Measurements from ENCODE around the gene OPRM1. TPM values are rescaled to one million over a fixed set of nuclear protein-coding genes. Genes with fewer than 3 reads are reported as not detected.
"Not testable (repeated sequence)": the region's sequence is repeated elsewhere in the genome, so short reads cannot be mapped to it uniquely, and the experiment has no call there.

Gene OPRM1
- total and polyA plus RNA-seq, 4 donors = 0.08 TPM; not detected in 3

- Histone ChIP-seq H3K27ac (ENCODE audit: low read depth in 1 of 2, low read length in 2 of 2) (no peak overlapping the region), H3K36me3 (ENCODE audit: control insufficient read depth in 1 of 2, insufficient read depth in 2 of 2, low read length in 1 of 2) (no peaks in the 10 kb centered on the region), H3K4me3 (ENCODE audit: low read length in 2 of 2) (no peak overlapping the region), H3K9me3 (ENCODE audit: control insufficient read depth, low read length) (no peaks in the 10 kb centered on the region), H3K4me1 (ENCODE audit: control insufficient read depth in 1 of 2, insufficient read depth in 2 of 2, low read length in 2 of 2) (no peaks in the 10 kb centered on the region), H3K27me3 (ENCODE audit: control insufficient read depth in 1 of 2, insufficient read depth in 2 of 2, low read length in 1 of 2) (no peaks in the 10 kb centered on the region)
- ATAC-seq (ENCODE audit: low FRiP score) (peak; percentile 19), DNase-seq (no peak)
- intact Hi-C loops (cut with DNase I) = loop anchor here in 1 of 2 donors (10.0 kb wide), 1 partner anchor 349 kb away; the partner anchor contains the start of gene CNKSR3
- 83 to 84% methylated on average over 2 of the region's 2 CpGs for WGBS, 2 donors
These were observed 126.4 kb downstream of the OPRM1 start for GRCh38 chr6:154165478-154165877.

GRCh38 chr6:154166140-154166539, 127.1 kb downstream of the OPRM1 start:
- intact Hi-C loops (cut with DNase I) = loop anchor here in 1 of 2 donors (10.0 kb wide), 1 partner anchor 349 kb away; the partner anchor contains the start of gene CNKSR3

DNA sequence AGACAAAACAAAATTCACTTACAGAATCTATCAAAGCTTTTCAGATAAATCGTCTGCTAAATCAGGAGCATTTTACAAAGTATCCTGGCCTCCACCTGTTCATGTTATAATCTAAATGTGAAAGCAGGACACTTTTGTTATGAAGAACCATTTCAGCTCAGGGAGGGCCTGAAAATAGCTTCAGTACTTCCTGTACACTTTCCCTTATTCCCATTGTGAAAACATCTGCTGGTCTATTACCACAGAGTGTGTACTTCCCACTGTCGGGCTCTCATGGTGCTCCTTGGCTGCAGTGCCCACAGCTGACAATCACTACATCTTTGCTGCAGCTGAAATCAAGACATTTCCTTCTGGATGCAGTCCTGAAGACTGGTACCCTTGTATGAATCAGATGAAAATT, 128.1 kb downstream of the OPRM1 start:
- Histone ChIP-seq H3K27ac (ENCODE audit: low read depth in 1 of 2, low read length in 2 of 2) (no peak overlapping the region), H3K4me3 (ENCODE audit: low read length in 2 of 2) (no peak overlapping the region), H3K36me3 (ENCODE audit: control insufficient read depth in 1 of 2, insufficient read depth in 2 of 2, low read length in 1 of 2) (no peaks in the 10 kb centered on the region), H3K27me3 (ENCODE audit: control insufficient read depth in 1 of 2, insufficient read depth in 2 of 2, low read length in 1 of 2) (no peaks in the 10 kb centered on the region), H3K9me3 (ENCODE audit: control insufficient read depth, low read length) (no peaks in the 10 kb centered on the region), H3K4me1 (ENCODE audit: control insufficient read depth in 1 of 2, insufficient read depth in 2 of 2, low read length in 2 of 2) (no peaks in the 10 kb centered on the region)
- ATAC-seq (ENCODE audit: low FRiP score) (no peak), DNase-seq (no peak)
- 53 to 91% methylated on average over 2 of the region's 2 CpGs for WGBS, 2 donors
- intact Hi-C loops (cut with DNase I) = loop anchor here in 1 of 2 donors (10.0 kb wide), 1 partner anchor 348 kb away; the partner anchor contains the start of gene CNKSR3

More at GRCh38 chr6:154166140-154166539, 127.1 kb downstream of the OPRM1 start:
- Histone ChIP-seq H3K27me3 (ENCODE audit: control insufficient read depth in 1 of 2, insufficient read depth in 2 of 2, low read length in 1 of 2) (no peaks in the 10 kb centered on the region), H3K36me3 (ENCODE audit: control insufficient read depth in 1 of 2, insufficient read depth in 2 of 2, low read length in 1 of 2) (no peaks in the 10 kb centered on the region), H3K4me1 (ENCODE audit: control insufficient read depth in 1 of 2, insufficient read depth in 2 of 2, low read length in 2 of 2) (no peaks in the 10 kb centered on the region), H3K9me3 (ENCODE audit: control insufficient read depth, low read length) (no peaks in the 10 kb centered on the region), H3K4me3 (ENCODE audit: low read length in 2 of 2) (no peak overlapping the region), H3K27ac (ENCODE audit: low read depth in 1 of 2, low read length in 2 of 2) (no peak overlapping the region)
- 83 to 96% methylated on average over 9 of the region's 9 CpGs for WGBS, 2 donors
- peak in 1 of 2 donors; percentile 62 for DNase-seq
- no peak for ATAC-seq (ENCODE audit: low FRiP score)

DNA sequence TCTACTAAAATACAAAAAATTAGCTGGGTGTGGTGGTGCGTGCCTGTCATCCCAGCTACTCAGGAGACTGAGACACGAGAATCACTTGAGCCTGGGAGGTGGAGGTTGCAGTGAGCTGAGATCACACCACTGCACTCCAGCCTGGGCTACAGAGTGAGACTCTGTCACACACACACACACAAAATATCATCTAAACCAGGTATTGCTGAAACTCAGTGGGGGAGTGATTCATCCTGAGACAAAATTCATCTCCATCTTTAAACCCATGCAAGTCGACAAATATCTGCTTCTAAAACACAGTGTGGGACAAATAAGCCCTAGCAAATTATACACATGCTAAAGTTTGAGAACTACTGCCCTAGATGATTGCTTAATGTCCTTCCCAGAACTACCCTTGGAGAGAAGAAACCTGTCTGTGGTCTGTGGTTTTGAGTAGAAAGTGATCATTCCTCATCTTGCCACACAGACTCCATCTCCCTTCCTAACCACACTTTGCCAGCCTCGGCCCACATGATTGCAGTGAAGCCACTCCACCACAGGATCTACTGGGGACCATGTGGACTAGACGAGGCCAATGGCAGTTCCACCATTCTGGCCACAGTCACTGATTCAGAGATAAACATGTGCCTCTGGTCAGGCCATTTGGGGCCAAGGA, 130.3 kb downstream of the OPRM1 start:
- no peak for ATAC-seq (ENCODE audit: low FRiP score)
- no peak overlapping the region for H3K4me3 ChIP-seq (ENCODE audit: low read length in 2 of 2)
- H3K36me3 ChIP-seq (ENCODE audit: control insufficient read depth in 1 of 2, insufficient read depth in 2 of 2, low read length in 1 of 2) = no peaks in the 10 kb centered on the region
- WGBS, 2 donors = 66 to 73% methylated on average over 5 of the region's 5 CpGs
- H3K27me3 ChIP-seq (ENCODE audit: control insufficient read depth in 1 of 2, insufficient read depth in 2 of 2, low read length in 1 of 2) = no peaks in the 10 kb centered on the region
- no peak for DNase-seq
- H3K9me3 ChIP-seq (ENCODE audit: control insufficient read depth, low read length) = no peaks in the 10 kb centered on the region
- H3K27ac ChIP-seq (ENCODE audit: low read depth in 1 of 2, low read length in 2 of 2) = no peak overlapping the region
- no peaks in the 10 kb centered on the region for H3K4me1 ChIP-seq (ENCODE audit: control insufficient read depth in 1 of 2, insufficient read depth in 2 of 2, low read length in 2 of 2)
- intact Hi-C loops (cut with DNase I) = loop anchor here in 1 of 2 donors (10.0 kb wide), 1 partner anchor 345 kb away; the partner anchor contains the start of gene CNKSR3

- Histone ChIP-seq H3K9me3 (ENCODE audit: control insufficient read depth, low read length) (no peaks in the 10 kb centered on the region), H3K36me3 (ENCODE audit: control insufficient read depth in 1 of 2, insufficient read depth in 2 of 2, low read length in 1 of 2) (no peaks in the 10 kb centered on the region), H3K4me1 (ENCODE audit: control insufficient read depth in 1 of 2, insufficient read depth in 2 of 2, low read length in 2 of 2) (no peaks in the 10 kb centered on the region), H3K27ac (ENCODE audit: low read depth in 1 of 2, low read length in 2 of 2) (no peak overlapping the region), H3K4me3 (ENCODE audit: low read length in 2 of 2) (no peak overlapping the region), H3K27me3 (ENCODE audit: control insufficient read depth in 1 of 2, insufficient read depth in 2 of 2, low read length in 1 of 2) (no peaks in the 10 kb centered on the region)
- DNase-seq = no peak
- WGBS, 2 donors = 47 to 50% methylated on average over 2 of the region's 2 CpGs
- intact Hi-C loops (cut with DNase I) = no loop called here
- ATAC-seq (ENCODE audit: low FRiP score) = no peak
These were observed 131.1 kb downstream of the OPRM1 start for GRCh38 chr6:154170106-154170505.

GRCh38 chr6:154172393-154172792, 133.4 kb downstream of the OPRM1 start:
- DNase-seq; H3K9me3 ChIP-seq (ENCODE audit: control insufficient read depth, low read length); H3K4me3 ChIP-seq (ENCODE audit: low read length in 2 of 2); H3K27me3 ChIP-seq (ENCODE audit: control insufficient read depth in 1 of 2, insufficient read depth in 2 of 2, low read length in 1 of 2); ATAC-seq (ENCODE audit: low FRiP score); H3K4me1 ChIP-seq (ENCODE audit: control insufficient read depth in 1 of 2, insufficient read depth in 2 of 2, low read length in 2 of 2); H3K27ac ChIP-seq (ENCODE audit: low read depth in 1 of 2, low read length in 2 of 2); intact Hi-C loops (cut with DNase I); H3K36me3 ChIP-seq (ENCODE audit: control insufficient read depth in 1 of 2, insufficient read depth in 2 of 2, low read length in 1 of 2): not testable (repeated sequence)
- 72 to 84% methylated on average over 5 of the region's 5 CpGs for WGBS, 2 donors

GRCh38 chr6:154179434-154179833, 140.4 kb downstream of the OPRM1 start:
- no peak overlapping the region for H3K4me3 ChIP-seq (ENCODE audit: low read length in 2 of 2)
- WGBS, 2 donors = 77 to 80% methylated on average over 5 of the region's 5 CpGs
- H3K27ac ChIP-seq (ENCODE audit: low read depth in 1 of 2, low read length in 2 of 2) = no peak overlapping the region
- no peaks in the 10 kb centered on the region for H3K4me1 ChIP-seq (ENCODE audit: control insufficient read depth in 1 of 2, insufficient read depth in 2 of 2, low read length in 2 of 2)
- no peaks in the 10 kb centered on the region for H3K36me3 ChIP-seq (ENCODE audit: control insufficient read depth in 1 of 2, insufficient read depth in 2 of 2, low read length in 1 of 2)
- peaks cover 1% of the 10 kb centered on the region for H3K9me3 ChIP-seq (ENCODE audit: control insufficient read depth, low read length)
- DNase-seq = no peak
- no peak for ATAC-seq (ENCODE audit: low FRiP score)
- H3K27me3 ChIP-seq (ENCODE audit: control insufficient read depth in 1 of 2, insufficient read depth in 2 of 2, low read length in 1 of 2) = no peaks in the 10 kb centered on the region
- intact Hi-C loops (cut with DNase I) = no loop called here

GRCh38 chr6:154187203-154187602, 148.2 kb downstream of the OPRM1 start:
- Histone ChIP-seq H3K4me1 (ENCODE audit: control insufficient read depth in 1 of 2, insufficient read depth in 2 of 2, low read length in 2 of 2) (no peaks in the 10 kb centered on the region), H3K4me3 (ENCODE audit: low read length in 2 of 2) (no peak overlapping the region), H3K27me3 (ENCODE audit: control insufficient read depth in 1 of 2, insufficient read depth in 2 of 2, low read length in 1 of 2) (no peaks in the 10 kb centered on the region), H3K36me3 (ENCODE audit: control insufficient read depth in 1 of 2, insufficient read depth in 2 of 2, low read length in 1 of 2) (no peaks in the 10 kb centered on the region), H3K27ac (ENCODE audit: low read depth in 1 of 2, low read length in 2 of 2) (no peak overlapping the region), H3K9me3 (ENCODE audit: control insufficient read depth, low read length) (peaks cover 1% of the 10 kb centered on the region)
- ATAC-seq (ENCODE audit: low FRiP score) = no peak
- 8 to 10% methylated on average over 3 of the region's 3 CpGs for WGBS, 2 donors
- DNase-seq = no peak
- intact Hi-C loops (cut with DNase I) = no loop called here

- H3K4me3 ChIP-seq (ENCODE audit: low read length in 2 of 2) = no peak overlapping the region
- ATAC-seq (ENCODE audit: low FRiP score) (no peak), DNase-seq (no peak)
- H3K27me3 ChIP-seq (ENCODE audit: control insufficient read depth in 1 of 2, insufficient read depth in 2 of 2, low read length in 1 of 2) = no peaks in the 10 kb centered on the region
- H3K9me3 ChIP-seq (ENCODE audit: control insufficient read depth, low read length) = peaks cover 1% of the 10 kb centered on the region
- H3K27ac ChIP-seq (ENCODE audit: low read depth in 1 of 2, low read length in 2 of 2) = no peak overlapping the region
- H3K4me1 ChIP-seq (ENCODE audit: control insufficient read depth in 1 of 2, insufficient read depth in 2 of 2, low read length in 2 of 2) = no peaks in the 10 kb centered on the region
- no peaks in the 10 kb centered on the region for H3K36me3 ChIP-seq (ENCODE audit: control insufficient read depth in 1 of 2, insufficient read depth in 2 of 2, low read length in 1 of 2)
- intact Hi-C loops (cut with DNase I) = no loop called here
These were observed 148.7 kb downstream of the OPRM1 start for GRCh38 chr6:154187714-154188113.
